Measurements from ENCODE around the gene SLC16A12.
"Not testable (repeated sequence)": the region's sequence is repeated elsewhere in the genome, so short reads cannot be mapped to it uniquely, and the experiment has no call there.

SLC16A12 gene

GRCh38 chr10:89416465-89416864 is 118.9 kb downstream of the SLC16A12 start:
- DNase-seq (ENCODE audit: extremely low read depth, low read depth): no peak
- no peak for TF ChIP-seq CTCF (IDR thresholded peaks at IDR 0.05; ENCODE audit: low read depth, low read length)

GRCh38 chr10:89414879-89415821 is 120.2 kb downstream of the SLC16A12 start:
- no peak for TF ChIP-seq CTCF (IDR thresholded peaks at IDR 0.05; ENCODE audit: low read depth, low read length)
- no peak for DNase-seq (ENCODE audit: extremely low read depth, low read depth)

- no peak; the same call in 1 of the 2 replicates for TF ChIP-seq CTCF (IDR thresholded peaks at IDR 0.05; ENCODE audit: low read depth, low read length)
- DNase-seq (ENCODE audit: extremely low read depth, low read depth): no peak
Measured at GRCh38 chr10:89414146-89414878, 121.1 kb downstream of the SLC16A12 start, which contains the start of gene IFIT5. IFIT5 (plus strand) TSS chr10:89414568; CDS start chr10:89414799, 231 bp downstream.

GRCh38 chr10:89413398-89413912 is 121.9 kb downstream of the SLC16A12 start:
- TF ChIP-seq CTCF (IDR thresholded peaks at IDR 0.05; ENCODE audit: low read depth, low read length): no peak
- DNase-seq (ENCODE audit: extremely low read depth, low read depth): no peak

- not testable (repeated sequence) for DNase-seq (ENCODE audit: extremely low read depth, low read depth)
Measured at GRCh38 chr10:89412276-89412675, 123.1 kb downstream of the SLC16A12 start.

- DNase-seq (ENCODE audit: extremely low read depth, low read depth): not testable (repeated sequence)
Measured at GRCh38 chr10:89411135-89411534, 124.3 kb downstream of the SLC16A12 start.

- DNase-seq (ENCODE audit: extremely low read depth, low read depth): not testable (repeated sequence)
Measured at GRCh38 chr10:89410551-89410950, 124.8 kb downstream of the SLC16A12 start.

- DNase-seq (ENCODE audit: extremely low read depth, low read depth): not testable (repeated sequence)
Measured at GRCh38 chr10:89409282-89409681, 126.1 kb downstream of the SLC16A12 start.

- not testable (repeated sequence) for DNase-seq (ENCODE audit: extremely low read depth, low read depth)
Measured at GRCh38 chr10:89407792-89408191, 127.6 kb downstream of the SLC16A12 start.

GRCh38 chr10:89406178-89406577 is 129.2 kb downstream of the SLC16A12 start:
- DNase-seq (ENCODE audit: extremely low read depth, low read depth): not testable (repeated sequence)
